Liver (tissue), 9 donors: ENCODE results near the gene LSM4. TPM values are rescaled to one million over a fixed set of nuclear protein-coding genes. Genes with fewer than 3 reads are reported as not detected.

Experiments used
- DNase-seq: peaks from one replicate; pipeline ENCODE4 v3.0.0-alpha.2; 2017; ENCODE audit warnings: low spot score
- H3K27ac ChIP-seq, 2 donors: one replicate each; pipeline ENCODE4 v1.7.0; 2013; ENCODE audit warnings: inconsistent platforms in 2 of 2, low read length in 2 of 2, control low read depth in 1 of 2, low read depth in 1 of 2, mild to moderate bottlenecking in 1 of 2
- H3K27me3 ChIP-seq, 4 donors: one replicate each; pipeline versions ENCODE4 v1.6.1 to v1.7.0; 2013; ENCODE audit warnings: low read length in 3 of 4, inconsistent platforms in 1 of 4, mild to moderate bottlenecking in 1 of 4, moderate library complexity in 1 of 4; ENCODE audit not compliant: control insufficient read depth in 4 of 4, insufficient read depth in 4 of 4
- H3K36me3 ChIP-seq, 4 donors: one replicate each; pipeline versions ENCODE4 v1.6.1 to v1.7.0; 2013; ENCODE audit warnings: low read length in 3 of 4, mild to moderate bottlenecking in 3 of 4, low read depth in 1 of 4, moderate library complexity in 1 of 4; ENCODE audit not compliant: control insufficient read depth in 4 of 4, insufficient read depth in 3 of 4
- H3K4me1 ChIP-seq, 4 donors: one replicate each; pipeline versions ENCODE4 v1.6.1 to v1.7.0; 2013; ENCODE audit warnings: low read length in 3 of 4, mild to moderate bottlenecking in 3 of 4, moderate library complexity in 1 of 4; ENCODE audit not compliant: control insufficient read depth in 4 of 4, insufficient read depth in 4 of 4
- H3K4me3 ChIP-seq, 3 donors: one replicate each; pipeline versions ENCODE4 v1.6.1 to v1.7.0; 2013; ENCODE audit warnings: low read length in 3 of 3, control low read depth in 1 of 3, low read depth in 1 of 3, mild to moderate bottlenecking in 1 of 3
- H3K9ac ChIP-seq, 2 donors: one replicate each; pipeline ENCODE4 v1.7.0; 2013; ENCODE audit warnings: low read length in 2 of 2, mild to moderate bottlenecking in 2 of 2, moderate library complexity in 2 of 2, control low read depth in 1 of 2, low read depth in 1 of 2
- H3K9me3 ChIP-seq, 4 donors: one replicate each; pipeline versions ENCODE4 v1.6.1 to v1.7.0; 2013; ENCODE audit warnings: low read length in 3 of 4; ENCODE audit not compliant: control insufficient read depth in 4 of 4
- EGR1 ChIP-seq, 2 donors: IDR thresholded peaks; 2 replicates each; pipeline ENCODE4 v1.6.1; 2016 to 2018; ENCODE audit warnings: antibody characterized with exemption in 2 of 2, low read depth in 2 of 2
- FOXA1 ChIP-seq: IDR thresholded peaks from 2 replicates; pipeline ENCODE4 v1.6.1; 2016; ENCODE audit warnings: antibody characterized with exemption
- GABPA ChIP-seq, 2 donors: IDR thresholded peaks in 1 of 2; conservative IDR thresholded peaks in 1 of 2; 2 replicates each; pipeline ENCODE4 v1.6.1; 2016; ENCODE audit warnings: antibody characterized with exemption in 2 of 2, mild to moderate bottlenecking in 1 of 2, moderate library complexity in 1 of 2
- HNF4A ChIP-seq, 2 donors: conservative IDR thresholded peaks; 2 replicates each; pipeline ENCODE4 v1.6.1; 2016; ENCODE audit warnings: antibody characterized with exemption in 2 of 2, mild to moderate bottlenecking in 2 of 2
- HNF4G ChIP-seq: IDR thresholded peaks from 2 replicates; pipeline ENCODE4 v1.6.1; 2016; ENCODE audit warnings: antibody characterized with exemption
- MAX ChIP-seq: IDR thresholded peaks from 2 replicates; pipeline ENCODE4 v1.6.1; 2016; ENCODE audit warnings: antibody characterized with exemption
- RAD21 ChIP-seq, 2 donors: IDR thresholded peaks; 2 replicates each; pipeline ENCODE4 v1.6.1; 2016; ENCODE audit warnings: antibody characterized with exemption in 2 of 2, mild to moderate bottlenecking in 2 of 2
- RXRA ChIP-seq, 2 donors: IDR thresholded peaks; 2 replicates each; pipeline ENCODE4 v1.6.1; 2017 to 2018; ENCODE audit warnings: antibody characterized with exemption in 2 of 2, mild to moderate bottlenecking in 1 of 2
- SP1 ChIP-seq: IDR thresholded peaks from 2 replicates; pipeline ENCODE4 v1.6.1; 2018; ENCODE audit warnings: antibody characterized with exemption, mild to moderate bottlenecking
- YY1 ChIP-seq: IDR thresholded peaks from 2 replicates; pipeline ENCODE4 v1.6.1; 2016; ENCODE audit warnings: antibody characterized with exemption, mild to moderate bottlenecking
- WGBS: extraction: QIAGEN DNeasy Blood & Tissue Kit; methylation state at CpG from one replicate; pipeline ENCODE4 v1.1.7; 2013; 5-methylcytosine and 5-hydroxymethylcytosine counted together
- polyA plus RNA-seq, 2 donors: library from polyadenylated mRNA; stranded (reverse) in 1 of 2; unstranded in 1 of 2; fragments of 200-250 nt in 1 of 2; fragments of >200 nt in 1 of 2; fragmentation: Nextera tagmentation in 1 of 2; extraction: Ambion mirVana in 1 of 2; gene quantifications; one replicate each; pipeline versions ENCODE4 v1.2.1 to v1.2.3, GENCODE V29; 2013 to 2015
- total RNA-seq, 2 donors: library from RNA; depleted of rRNA; stranded (reverse); fragments of >200 nt; gene quantifications; one replicate each; pipeline ENCODE4 v1.2.3, GENCODE V29; 2014
- TF ChIP-seq, protein P1 (sequence below): fragments of 150-350 bp; IDR thresholded peaks from 2 replicates; pipeline ENCODE4 v1.5.1; 2017; ENCODE audit warnings: improper control_type of control experiment, low read depth, low read length; ENCODE audit not compliant: missing input control
- TF ChIP-seq, protein P2 (sequence below): IDR thresholded peaks from 2 replicates; pipeline ENCODE4 v1.6.1; 2016; ENCODE audit warnings: antibody characterized with exemption, mild to moderate bottlenecking
- TF ChIP-seq, protein P3 (sequence below): IDR thresholded peaks from 2 replicates; pipeline ENCODE4 v1.6.1; 2016; ENCODE audit warnings: antibody characterized with exemption
- donor health status: healthy.
- donor health status: healthy.
- donor health status: healthy.
- donor health status: healthy.
- donor health status: healthy.

LSM4 gene
- total RNA-seq (100 to 1,000 TPM in 1 of 2 donors, 10 to 100 TPM in 1; 42.4 to 100 TPM), polyA plus RNA-seq (10 to 100 TPM; 68.4 to 81.9 TPM)

DNA sequence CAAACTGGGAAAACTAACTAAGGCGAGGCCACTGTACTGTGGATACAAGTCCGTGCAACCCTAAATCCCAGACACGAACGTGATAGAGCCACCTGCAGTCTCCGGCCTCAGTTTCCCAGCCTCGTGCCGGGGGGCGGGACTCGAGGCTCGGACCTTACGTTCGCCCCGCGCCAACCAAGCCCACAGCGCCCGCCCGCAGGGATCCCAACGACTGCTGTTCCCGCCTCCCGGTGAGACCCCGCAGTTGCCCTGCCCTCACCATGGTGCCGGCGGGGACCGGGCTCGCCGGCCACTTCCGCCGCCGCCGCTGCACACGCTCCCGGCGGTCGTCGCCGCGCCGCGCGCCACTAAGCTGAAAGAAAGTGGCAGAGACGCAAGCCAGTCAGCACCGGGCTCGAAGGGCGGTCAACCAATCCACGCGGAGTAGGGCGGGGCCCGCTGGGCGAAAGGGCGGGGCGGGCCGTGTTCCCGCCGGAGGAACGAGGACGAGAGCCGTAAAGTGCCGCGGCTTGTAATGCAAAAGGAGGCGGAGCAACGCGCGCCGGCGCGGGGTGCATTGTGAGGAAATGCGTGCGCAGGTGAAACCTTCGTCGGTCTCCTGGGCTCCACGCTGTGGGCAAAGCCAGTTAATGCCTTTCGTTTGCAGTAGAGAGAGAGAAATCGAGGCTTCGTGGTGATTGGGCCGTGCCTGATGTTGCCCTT lies at the start of gene LSM4:
Gene LSM4 (minus strand): TSS at position 318 of the 702 bp plus-strand sequence. CDS start 56 bp downstream, at position 262.
- under 1% methylated on average over 75 of the region's 75 CpGs for WGBS
- H3K27me3 ChIP-seq: no peaks in the 10 kb centered on the region
- no peaks in the 10 kb centered on the region for H3K36me3 ChIP-seq
- peak; percentile 98 for DNase-seq
- no peaks in the 10 kb centered on the region for H3K9me3 ChIP-seq
- H3K9ac ChIP-seq: peak within 1 kb of the TSS; percentile 76 to 93
- H3K4me1 ChIP-seq: peaks cover 13 to 49% (median 35%) of the 10 kb centered on the region in 4 donors
- TF ChIP-seq MAX: peak; percentile 85
- peak in 1 of 2 donors; percentile 37 for TF ChIP-seq EGR1 (IDR thresholded peaks at IDR 0.05; ENCODE audit: low read depth in 2 of 2)
- peak; percentile 86 for TF ChIP-seq YY1
- TF ChIP-seq RAD21 (IDR thresholded peaks at IDR 0.05): peak in 1 of 2 donors; percentile 66
- no peak for TF ChIP-seq HNF4A (conservative IDR thresholded peaks at IDR 0.05)
- TF ChIP-seq RXRA (IDR thresholded peaks at IDR 0.05): peak; percentile 18 to 30
- TF ChIP-seq, protein P1, sequence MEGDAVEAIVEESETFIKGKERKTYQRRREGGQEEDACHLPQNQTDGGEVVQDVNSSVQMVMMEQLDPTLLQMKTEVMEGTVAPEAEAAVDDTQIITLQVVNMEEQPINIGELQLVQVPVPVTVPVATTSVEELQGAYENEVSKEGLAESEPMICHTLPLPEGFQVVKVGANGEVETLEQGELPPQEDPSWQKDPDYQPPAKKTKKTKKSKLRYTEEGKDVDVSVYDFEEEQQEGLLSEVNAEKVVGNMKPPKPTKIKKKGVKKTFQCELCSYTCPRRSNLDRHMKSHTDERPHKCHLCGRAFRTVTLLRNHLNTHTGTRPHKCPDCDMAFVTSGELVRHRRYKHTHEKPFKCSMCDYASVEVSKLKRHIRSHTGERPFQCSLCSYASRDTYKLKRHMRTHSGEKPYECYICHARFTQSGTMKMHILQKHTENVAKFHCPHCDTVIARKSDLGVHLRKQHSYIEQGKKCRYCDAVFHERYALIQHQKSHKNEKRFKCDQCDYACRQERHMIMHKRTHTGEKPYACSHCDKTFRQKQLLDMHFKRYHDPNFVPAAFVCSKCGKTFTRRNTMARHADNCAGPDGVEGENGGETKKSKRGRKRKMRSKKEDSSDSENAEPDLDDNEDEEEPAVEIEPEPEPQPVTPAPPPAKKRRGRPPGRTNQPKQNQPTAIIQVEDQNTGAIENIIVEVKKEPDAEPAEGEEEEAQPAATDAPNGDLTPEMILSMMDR: peak; percentile 38
- TF ChIP-seq, protein P2, sequence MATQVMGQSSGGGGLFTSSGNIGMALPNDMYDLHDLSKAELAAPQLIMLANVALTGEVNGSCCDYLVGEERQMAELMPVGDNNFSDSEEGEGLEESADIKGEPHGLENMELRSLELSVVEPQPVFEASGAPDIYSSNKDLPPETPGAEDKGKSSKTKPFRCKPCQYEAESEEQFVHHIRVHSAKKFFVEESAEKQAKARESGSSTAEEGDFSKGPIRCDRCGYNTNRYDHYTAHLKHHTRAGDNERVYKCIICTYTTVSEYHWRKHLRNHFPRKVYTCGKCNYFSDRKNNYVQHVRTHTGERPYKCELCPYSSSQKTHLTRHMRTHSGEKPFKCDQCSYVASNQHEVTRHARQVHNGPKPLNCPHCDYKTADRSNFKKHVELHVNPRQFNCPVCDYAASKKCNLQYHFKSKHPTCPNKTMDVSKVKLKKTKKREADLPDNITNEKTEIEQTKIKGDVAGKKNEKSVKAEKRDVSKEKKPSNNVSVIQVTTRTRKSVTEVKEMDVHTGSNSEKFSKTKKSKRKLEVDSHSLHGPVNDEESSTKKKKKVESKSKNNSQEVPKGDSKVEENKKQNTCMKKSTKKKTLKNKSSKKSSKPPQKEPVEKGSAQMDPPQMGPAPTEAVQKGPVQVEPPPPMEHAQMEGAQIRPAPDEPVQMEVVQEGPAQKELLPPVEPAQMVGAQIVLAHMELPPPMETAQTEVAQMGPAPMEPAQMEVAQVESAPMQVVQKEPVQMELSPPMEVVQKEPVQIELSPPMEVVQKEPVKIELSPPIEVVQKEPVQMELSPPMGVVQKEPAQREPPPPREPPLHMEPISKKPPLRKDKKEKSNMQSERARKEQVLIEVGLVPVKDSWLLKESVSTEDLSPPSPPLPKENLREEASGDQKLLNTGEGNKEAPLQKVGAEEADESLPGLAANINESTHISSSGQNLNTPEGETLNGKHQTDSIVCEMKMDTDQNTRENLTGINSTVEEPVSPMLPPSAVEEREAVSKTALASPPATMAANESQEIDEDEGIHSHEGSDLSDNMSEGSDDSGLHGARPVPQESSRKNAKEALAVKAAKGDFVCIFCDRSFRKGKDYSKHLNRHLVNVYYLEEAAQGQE: peak; percentile 73
- TF ChIP-seq FOXA1: no peak
- TF ChIP-seq, protein P3, sequence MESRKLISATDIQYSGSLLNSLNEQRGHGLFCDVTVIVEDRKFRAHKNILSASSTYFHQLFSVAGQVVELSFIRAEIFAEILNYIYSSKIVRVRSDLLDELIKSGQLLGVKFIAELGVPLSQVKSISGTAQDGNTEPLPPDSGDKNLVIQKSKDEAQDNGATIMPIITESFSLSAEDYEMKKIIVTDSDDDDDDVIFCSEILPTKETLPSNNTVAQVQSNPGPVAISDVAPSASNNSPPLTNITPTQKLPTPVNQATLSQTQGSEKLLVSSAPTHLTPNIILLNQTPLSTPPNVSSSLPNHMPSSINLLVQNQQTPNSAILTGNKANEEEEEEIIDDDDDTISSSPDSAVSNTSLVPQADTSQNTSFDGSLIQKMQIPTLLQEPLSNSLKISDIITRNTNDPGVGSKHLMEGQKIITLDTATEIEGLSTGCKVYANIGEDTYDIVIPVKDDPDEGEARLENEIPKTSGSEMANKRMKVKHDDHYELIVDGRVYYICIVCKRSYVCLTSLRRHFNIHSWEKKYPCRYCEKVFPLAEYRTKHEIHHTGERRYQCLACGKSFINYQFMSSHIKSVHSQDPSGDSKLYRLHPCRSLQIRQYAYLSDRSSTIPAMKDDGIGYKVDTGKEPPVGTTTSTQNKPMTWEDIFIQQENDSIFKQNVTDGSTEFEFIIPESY: peak; percentile 95
- peak in 1 of 2 donors; percentile 82 for TF ChIP-seq GABPA (IDR thresholded peaks at IDR 0.05 in 1 of 2, conservative IDR thresholded peaks at IDR 0.05 in 1 of 2)
- peak; percentile 89 for TF ChIP-seq SP1
- no peak for TF ChIP-seq HNF4G
- H3K27ac ChIP-seq: peak within 1 kb of the TSS; percentile 90 to 92
- H3K4me3 ChIP-seq: peak within 1 kb of the TSS; percentile 84 to 89 (median 88)
